Panc1 (cell line): ENCODE results near the gene TMEM151B.

Experiments used
- POLR2AphosphoS5 ChIP-seq: IDR thresholded peaks from 2 replicates; pipeline ENCODE4 v1.6.1; 2012; ENCODE audit warnings: mild to moderate bottlenecking, low read depth, low read length, moderate library complexity
- TF ChIP-seq, protein P1 (sequence below): fragments of 450-650 bp; IDR thresholded peaks from 2 replicates; pipeline ENCODE4 v1.5.1; 2017; ENCODE audit warnings: mild to moderate bottlenecking

GRCh38 chr6:44275749-44276648 is 5.7 kb downstream of the TMEM151B start:
- TF ChIP-seq, protein P1, sequence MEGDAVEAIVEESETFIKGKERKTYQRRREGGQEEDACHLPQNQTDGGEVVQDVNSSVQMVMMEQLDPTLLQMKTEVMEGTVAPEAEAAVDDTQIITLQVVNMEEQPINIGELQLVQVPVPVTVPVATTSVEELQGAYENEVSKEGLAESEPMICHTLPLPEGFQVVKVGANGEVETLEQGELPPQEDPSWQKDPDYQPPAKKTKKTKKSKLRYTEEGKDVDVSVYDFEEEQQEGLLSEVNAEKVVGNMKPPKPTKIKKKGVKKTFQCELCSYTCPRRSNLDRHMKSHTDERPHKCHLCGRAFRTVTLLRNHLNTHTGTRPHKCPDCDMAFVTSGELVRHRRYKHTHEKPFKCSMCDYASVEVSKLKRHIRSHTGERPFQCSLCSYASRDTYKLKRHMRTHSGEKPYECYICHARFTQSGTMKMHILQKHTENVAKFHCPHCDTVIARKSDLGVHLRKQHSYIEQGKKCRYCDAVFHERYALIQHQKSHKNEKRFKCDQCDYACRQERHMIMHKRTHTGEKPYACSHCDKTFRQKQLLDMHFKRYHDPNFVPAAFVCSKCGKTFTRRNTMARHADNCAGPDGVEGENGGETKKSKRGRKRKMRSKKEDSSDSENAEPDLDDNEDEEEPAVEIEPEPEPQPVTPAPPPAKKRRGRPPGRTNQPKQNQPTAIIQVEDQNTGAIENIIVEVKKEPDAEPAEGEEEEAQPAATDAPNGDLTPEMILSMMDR, result no peak
- TF ChIP-seq POLR2AphosphoS5, result no peak
